ENCODE measurements around the gene ZIC4. TPM values are rescaled to one million over a fixed set of nuclear protein-coding genes. Genes with fewer than 3 reads are reported as not detected.

Gene ZIC4
- total and polyA plus RNA-seq, 2 of the 8 experiments (the other 6 are each of a cell fraction or from before 2014, with no cell fraction given) = 0.03 to 0.13 TPM

DNA sequence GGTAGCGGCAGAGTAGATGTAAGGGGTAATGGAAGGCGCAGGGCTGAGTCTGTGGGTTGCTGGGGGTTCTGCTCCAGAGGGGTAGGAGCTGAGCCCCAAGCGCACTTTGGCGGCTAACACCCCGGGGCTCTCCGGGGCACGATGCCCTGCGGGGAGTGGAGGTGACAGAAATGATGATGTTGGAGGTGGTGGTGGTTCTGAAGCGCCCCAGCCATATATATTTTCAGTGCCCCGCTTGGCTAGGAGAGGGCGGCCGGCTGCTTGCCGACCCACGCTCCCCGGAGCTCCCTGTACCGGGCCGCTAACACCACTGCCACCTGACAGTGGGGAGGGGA, 9.7 kb downstream of the ZIC4 start:
- Histone ChIP-seq H3K4me3 (ENCODE audit: extremely low read depth in 1 of 4, insufficient read depth in 2 of 4, low read depth in 3 of 4, low read length in 4 of 4) (peak overlapping the region; percentile 2 to 68 (median 43); a peak in 5 of 8 replicates), H3K9ac (replicated peaks in 1 of 4; ENCODE audit: extremely low read depth in 1 of 4, low read depth in 3 of 4, low read length in 3 of 4) (no peak overlapping the region), H3K18ac (ENCODE audit: extremely low read depth, low read length) (no peak overlapping the region), H3K27me3 (replicated peaks in 1 of 4; ENCODE audit: control insufficient read depth in 3 of 4, extremely low read depth in 1 of 4, insufficient read depth in 3 of 4, low read length in 3 of 4) (peaks cover 47 to 86% (median 79%) of the 10 kb centered on the region in 4 experiments), H2BK20ac (ENCODE audit: low read length) (no peak overlapping the region), H3K23ac (ENCODE audit: insufficient read length) (no peak overlapping the region), H4K5ac (ENCODE audit: insufficient read length, low read depth, low read length) (no peak overlapping the region), H3K14ac (ENCODE audit: insufficient read length) (no peak overlapping the region), H2AFZ (ENCODE audit: low read length) (no peak overlapping the region), H3K56ac (replicated peaks; ENCODE audit: insufficient read length, low read depth, low read length) (no peak overlapping the region), H3K79me1 (ENCODE audit: low read depth, low read length) (no peaks in the 10 kb centered on the region; the same call in 1 of the 2 replicates), H3K4me1 (replicated peaks in 1 of 4; ENCODE audit: control insufficient read depth in 3 of 4, insufficient read depth in 4 of 4, low read length in 3 of 4) (peaks cover 4 to 43% (median 20%) of the 10 kb centered on the region in 4 experiments), H2BK5ac (ENCODE audit: low read depth, low read length) (no peak overlapping the region), H3K36me3 (ENCODE audit: control insufficient read depth in 2 of 4, insufficient read depth in 4 of 4, low read length in 3 of 4) (no peaks in the 10 kb centered on the region), H3K27ac (ENCODE audit: low read depth, low read length) (no peak overlapping the region), H3K9me3 (ENCODE audit: insufficient read depth in 2 of 2, low read depth in 1 of 2, low read length in 1 of 2) (no peaks in the 10 kb centered on the region), H3K79me2 (ENCODE audit: control insufficient read depth in 1 of 2, insufficient read depth in 2 of 2, low read length in 2 of 2) (no peaks in the 10 kb centered on the region), H4K91ac (replicated peaks; ENCODE audit: insufficient read length, low read length) (no peak overlapping the region), H2BK12ac (ENCODE audit: low read depth, low read length) (peak overlapping the region; percentile 77; the same call in 1 of the 2 replicates), H4K20me1 (replicated peaks in 1 of 2; ENCODE audit: control insufficient read depth in 1 of 2, insufficient read depth in 2 of 2, low read length in 2 of 2) (peaks cover 0 to 7% of the 10 kb centered on the region in 2 experiments), H2BK120ac (replicated peaks; ENCODE audit: low read depth, low read length) (no peak overlapping the region), H3K4ac (replicated peaks; ENCODE audit: insufficient read length, low read depth, low read length) (no peak overlapping the region), H3K4me2 (ENCODE audit: insufficient read depth in 1 of 2, low read depth in 2 of 2, low read length in 2 of 2) (peak overlapping the region; percentile 77 to 95), H4K8ac (ENCODE audit: extremely low read depth, insufficient read depth, low read length) (peak overlapping the region; percentile 72; the same call in 1 of the 2 replicates), H3K23me2 (ENCODE audit: low read depth, low read length) (peaks cover 25% of the 10 kb centered on the region), H2AK5ac (ENCODE audit: low read depth, low read length) (no peak overlapping the region), H2BK15ac (ENCODE audit: low read length) (no peak overlapping the region)
- ChIA-PET CTCF (ENCODE audit: partially characterized antibody) (interaction anchor here (0.7 to 27.3 kb wide), 15 partner anchors 7 to 264 kb away, joined by 3 to 485 read pairs (median 4); partner anchors contain the start of genes ZIC1 and ZIC4), POLR2A (ENCODE audit: partially characterized antibody) (interaction anchor here (0.6 to 3.1 kb wide), 10 partner anchors 9 to 27 kb away, joined by 3 to 24 read pairs (median 4); no protein-coding TSS in a partner anchor)
- WGBS, 2 experiments (ENCODE audit: extremely low coverage in 1 of 2, insufficient coverage in 1 of 2, insufficient read length in 1 of 2, insufficient replicate concordance in 2 of 2, low coverage in 1 of 2, low lambda C conversion rate in 2 of 2, missing lambda C conversion rate in 1 of 2) = 2% methylated on average over 17 of the region's 17 CpGs; no CpG with 5 or more reads in 1 of the 2 experiments
- peak; percentile 0; the same call in 1 of the 2 replicates for TF ChIP-seq YY1 (IDR thresholded peaks at IDR 0.05; ENCODE audit: low read depth, low read length)
- no peak for TF ChIP-seq BCL11A (IDR thresholded peaks at IDR 0.05; ENCODE audit: low read depth in 2 of 2, low read length in 2 of 2)
- no peak for TF ChIP-seq SP1 (IDR thresholded peaks at IDR 0.05; ENCODE audit: low read depth, low read length)
- peak; percentile 3 for TF ChIP-seq CTBP2 (IDR thresholded peaks at IDR 0.05; ENCODE audit: borderline replicate concordance, insufficient read depth, insufficient read length, low read length)
- no peak for TF ChIP-seq HDAC6 (IDR thresholded peaks at IDR 0.05; ENCODE audit: low read depth, low read length)
- TF ChIP-seq, protein P1, sequence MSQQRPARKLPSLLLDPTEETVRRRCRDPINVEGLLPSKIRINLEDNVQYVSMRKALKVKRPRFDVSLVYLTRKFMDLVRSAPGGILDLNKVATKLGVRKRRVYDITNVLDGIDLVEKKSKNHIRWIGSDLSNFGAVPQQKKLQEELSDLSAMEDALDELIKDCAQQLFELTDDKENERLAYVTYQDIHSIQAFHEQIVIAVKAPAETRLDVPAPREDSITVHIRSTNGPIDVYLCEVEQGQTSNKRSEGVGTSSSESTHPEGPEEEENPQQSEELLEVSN (IDR thresholded peaks at IDR 0.05) = no peak
- no peak for TF ChIP-seq GTF2F1 (IDR thresholded peaks at IDR 0.05; ENCODE audit: borderline replicate concordance, low read depth, low read length)
- no peak for FAIRE-seq
- DNase-seq (ENCODE audit: low read depth in 1 of 2, low spot score in 2 of 2) = no peak

Data from H1 (cell line).